ENCODE measurements around the gene AUNIP. TPM values are rescaled to one million over a fixed set of nuclear protein-coding genes. Genes with fewer than 3 reads are reported as not detected.

AUNIP gene
- total and polyA plus RNA-seq, 10 donors: 0.07 to 1.3 (median 0.61) TPM; not detected in 3

- Histone ChIP-seq H3K27ac (peak overlapping the region in 7 of 8 donors; percentile 16 to 87 (median 48)), H3K36me3 (peaks cover 0 to 29% (median 0%) of the 10 kb centered on the region in 6 donors), H3K4me1 (peaks cover 32 to 72% (median 63%) of the 10 kb centered on the region in 6 donors), H3K27me3 (replicated peaks in 1 of 7) (no peaks in the 10 kb centered on the region), H3K9me3 (no peaks in the 10 kb centered on the region), H3K4me3 (no peak overlapping the region)
- DNase-seq: peak; percentile 46
- no peak for TF ChIP-seq POLR2A (IDR thresholded peaks at IDR 0.05)
- TF ChIP-seq POLR2AphosphoS5 (IDR thresholded peaks at IDR 0.05): no peak
- TF ChIP-seq CTCF (IDR thresholded peaks at IDR 0.05 in 8 of 11, conservative IDR thresholded peaks at IDR 0.05 in 3 of 11): no peak
- intact Hi-C loops (cut with DNase I; ENCODE audit: low total_unique reads): loop anchor here (10.0 kb wide), 1 partner anchor 46 kb away; no protein-coding TSS in a partner anchor
- 22 to 39% (median 33%) methylated on average over 5 of the region's 5 CpGs for WGBS, 5 donors
Observed at GRCh38 chr1:25871086-25871703, 11.9 kb upstream of the AUNIP start.

GRCh38 chr1:25870614-25871013 is 11.4 kb upstream of the AUNIP start:
- Histone ChIP-seq H3K27me3 (replicated peaks in 1 of 7) (no peaks in the 10 kb centered on the region), H3K27ac (peak overlapping the region in 4 of 8 donors; percentile 36 to 87 (median 52)), H3K4me1 (peaks cover 32 to 67% (median 57%) of the 10 kb centered on the region in 6 donors), H3K9me3 (no peaks in the 10 kb centered on the region), H3K36me3 (peaks cover 0 to 29% (median 0%) of the 10 kb centered on the region in 6 donors), H3K4me3 (no peak overlapping the region)
- WGBS, 5 donors: 81 to 89% (median 84%) methylated on average over 1 of the region's 1 CpG
- no peak for TF ChIP-seq CTCF (IDR thresholded peaks at IDR 0.05 in 8 of 11, conservative IDR thresholded peaks at IDR 0.05 in 3 of 11)
- DNase-seq: no peak
- intact Hi-C loops (cut with DNase I; ENCODE audit: low total_unique reads): loop anchor here (10.0 kb wide), 1 partner anchor 46 kb away; no protein-coding TSS in a partner anchor

- peaks cover 0 to 34% (median 0%) of the 10 kb centered on the region in 6 donors for H3K36me3 ChIP-seq
- H3K27ac ChIP-seq: peak overlapping the region in 2 of 8 donors; percentile 4 to 87
- H3K9me3 ChIP-seq: no peaks in the 10 kb centered on the region
- WGBS, 5 donors: 69 to 85% (median 75%) methylated on average over 5 to 6 of the region's 6 CpGs
- intact Hi-C loops (cut with DNase I; ENCODE audit: low total_unique reads): loop anchor here (10.0 kb wide), 1 partner anchor 45 kb away; no protein-coding TSS in a partner anchor
- H3K4me3 ChIP-seq: no peak overlapping the region
- TF ChIP-seq POLR2AphosphoS5 (IDR thresholded peaks at IDR 0.05): peak in 1 of 3 donors; percentile 39
- no peak for TF ChIP-seq POLR2A (IDR thresholded peaks at IDR 0.05)
- peaks cover 32 to 62% (median 54%) of the 10 kb centered on the region in 6 donors for H3K4me1 ChIP-seq
- peak; percentile 49 for DNase-seq
- no peaks in the 10 kb centered on the region for H3K27me3 ChIP-seq (replicated peaks in 1 of 7)
Observed at GRCh38 chr1:25869909-25870606, 10.8 kb upstream of the AUNIP start.

GRCh38 chr1:25867210-25867991 is 8.1 kb upstream of the AUNIP start:
- Histone ChIP-seq H3K27me3 (replicated peaks in 1 of 7) (no peaks in the 10 kb centered on the region), H3K36me3 (peaks cover 0 to 59% (median 10%) of the 10 kb centered on the region in 6 donors), H3K27ac (no peak overlapping the region), H3K4me3 (no peak overlapping the region), H3K9me3 (no peaks in the 10 kb centered on the region), H3K4me1 (peaks cover 16 to 36% (median 28%) of the 10 kb centered on the region in 6 donors)
- intact Hi-C loops (cut with DNase I; ENCODE audit: low total_unique reads): no loop called here
- DNase-seq: no peak
- TF ChIP-seq POLR2A (IDR thresholded peaks at IDR 0.05): no peak
- TF ChIP-seq CTCF (IDR thresholded peaks at IDR 0.05 in 8 of 11, conservative IDR thresholded peaks at IDR 0.05 in 3 of 11): no peak
- no peak for TF ChIP-seq POLR2AphosphoS5 (IDR thresholded peaks at IDR 0.05)
- 79 to 90% (median 82%) methylated on average over 9 of the region's 9 CpGs for whole genome bisulfite sequencing, 5 donors
